A673 (cell line): ENCODE data around the gene FILIP1. TPM values are rescaled to one million over a fixed set of nuclear protein-coding genes. Genes with fewer than 3 reads are reported as not detected.

Experiments
- BruUV-seq: library from RNA; stranded (reverse); fragments of 400-500 nt; replicated peaks from 2 replicates; lab custom pipeline; 2021; lab: Mats Ljungman, UMichigan
- CTCF ChIA-PET: fragments of 300-600 bp; sonication (Branson Sonifier 250); formaldehyde crosslinking; loops from one replicate; lab custom pipeline; 2022; ENCODE audit warnings: antibody characterized with exemption; lab: Charles Lee
- POLR2A ChIA-PET: fragments of 300-600 bp; sonication (Branson Sonifier 250); formaldehyde crosslinking; loops from one replicate; lab custom pipeline; 2022; ENCODE audit warnings: antibody characterized with exemption; ENCODE audit not compliant: low non-redundant PET; lab: Charles Lee
- DNase-seq: peaks from one replicate; pipeline ENCODE4 v3.0.0-alpha.2; 2015; ENCODE audit warnings: low spot score
- H3K27ac ChIP-seq: fragments of 200-600 bp; sonication (generic); 2 replicates; pipeline ENCODE4 v1.5.1; 2016; ENCODE audit warnings: mixed run types, low read depth, mild to moderate bottlenecking, mixed read lengths, antibody characterized with exemption, low read length; ENCODE audit not compliant: poor library complexity, severe bottlenecking
- H3K27me3 ChIP-seq: fragments of 200-600 bp; sonication (generic); replicated peaks from 2 replicates; pipeline ENCODE4 v1.6.1; 2017; ENCODE audit warnings: mixed run types, low read depth, mild to moderate bottlenecking, mixed read lengths, antibody characterized with exemption, low read length; ENCODE audit not compliant: insufficient read depth, poor library complexity
- H3K36me3 ChIP-seq: fragments of 200-600 bp; sonication (generic); 2 replicates; pipeline ENCODE4 v1.6.1; 2016; ENCODE audit warnings: mixed run types, mild to moderate bottlenecking, mixed read lengths, antibody characterized with exemption, low read length; ENCODE audit not compliant: insufficient read depth, poor library complexity, severe bottlenecking
- H3K4me1 ChIP-seq: fragments of 200-600 bp; sonication (generic); 2 replicates; pipeline ENCODE4 v1.6.1; 2017; ENCODE audit warnings: mixed run types, mild to moderate bottlenecking, mixed read lengths, antibody characterized with exemption, low read length; ENCODE audit not compliant: insufficient read depth, poor library complexity, severe bottlenecking
- H3K4me3 ChIP-seq: fragments of 200-600 bp; sonication (generic); 2 replicates; pipeline ENCODE4 v1.5.1; 2016; ENCODE audit warnings: low read depth, mixed run types, mild to moderate bottlenecking, mixed read lengths, low read length; ENCODE audit not compliant: poor library complexity, severe bottlenecking
- H3K9me3 ChIP-seq: fragments of 200-600 bp; sonication (generic); 2 replicates; pipeline ENCODE4 v1.6.1; 2016; ENCODE audit warnings: mixed run types, low read depth, mild to moderate bottlenecking, mixed read lengths, antibody characterized with exemption, low read length; ENCODE audit not compliant: poor library complexity, severe bottlenecking
- EZH2 ChIP-seq: fragments of 200-600 bp; sonication (generic); IDR thresholded peaks from 2 replicates; pipeline ENCODE4 v1.6.1; 2017; ENCODE audit warnings: borderline replicate concordance, low read depth, mild to moderate bottlenecking, mixed read lengths, antibody characterized with exemption, low read length; ENCODE audit not compliant: poor library complexity, severe bottlenecking
- intact Hi-C: fragments of 100-400 bp; cut with micrococcal nuclease; formaldehyde crosslinking; loops from one replicate; pipeline ENCODE4 v1.10.0; 2022; ENCODE audit not compliant: unreplicated experiment
- total RNA-seq: library from RNA; stranded (reverse); gene quantifications from 2 replicates; pipeline ENCODE4 v1.2.3, GENCODE V29; 2021
- TF ChIP-seq, protein P1 (sequence below): fragments of 300-800, 200-600 bp; sonication (generic); conservative IDR thresholded peaks from 2 replicates; pipeline ENCODE4 v1.5.1; 2017; ENCODE audit warnings: low read depth, mild to moderate bottlenecking, antibody characterized with exemption, low read length, moderate library complexity, mixed read lengths

The FILIP1 gene
- total RNA-seq, 1 experiment from 2014 or later: 0.32 TPM

DNA sequence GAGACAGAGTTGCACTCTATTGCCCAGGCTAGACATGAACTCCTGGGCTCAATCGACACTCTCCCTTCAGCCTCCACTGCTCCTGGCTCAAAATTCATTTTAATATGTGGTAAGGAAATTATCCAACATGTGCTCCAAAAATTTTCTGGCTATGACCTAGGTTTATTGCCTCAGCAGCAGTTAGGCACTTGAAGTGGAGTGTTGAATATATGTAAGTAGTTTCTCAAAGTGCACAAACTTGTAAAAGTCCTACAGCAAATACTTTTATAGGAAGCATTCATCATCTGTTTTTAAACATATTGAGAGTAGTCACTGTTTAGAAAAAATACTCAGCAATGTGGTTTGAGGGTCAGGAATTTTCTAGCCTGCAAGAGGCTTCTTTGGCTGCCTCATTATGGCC lies 13.2 kb downstream of the FILIP1 start:
- TF ChIP-seq EZH2: no peak
- TF ChIP-seq, protein P1, sequence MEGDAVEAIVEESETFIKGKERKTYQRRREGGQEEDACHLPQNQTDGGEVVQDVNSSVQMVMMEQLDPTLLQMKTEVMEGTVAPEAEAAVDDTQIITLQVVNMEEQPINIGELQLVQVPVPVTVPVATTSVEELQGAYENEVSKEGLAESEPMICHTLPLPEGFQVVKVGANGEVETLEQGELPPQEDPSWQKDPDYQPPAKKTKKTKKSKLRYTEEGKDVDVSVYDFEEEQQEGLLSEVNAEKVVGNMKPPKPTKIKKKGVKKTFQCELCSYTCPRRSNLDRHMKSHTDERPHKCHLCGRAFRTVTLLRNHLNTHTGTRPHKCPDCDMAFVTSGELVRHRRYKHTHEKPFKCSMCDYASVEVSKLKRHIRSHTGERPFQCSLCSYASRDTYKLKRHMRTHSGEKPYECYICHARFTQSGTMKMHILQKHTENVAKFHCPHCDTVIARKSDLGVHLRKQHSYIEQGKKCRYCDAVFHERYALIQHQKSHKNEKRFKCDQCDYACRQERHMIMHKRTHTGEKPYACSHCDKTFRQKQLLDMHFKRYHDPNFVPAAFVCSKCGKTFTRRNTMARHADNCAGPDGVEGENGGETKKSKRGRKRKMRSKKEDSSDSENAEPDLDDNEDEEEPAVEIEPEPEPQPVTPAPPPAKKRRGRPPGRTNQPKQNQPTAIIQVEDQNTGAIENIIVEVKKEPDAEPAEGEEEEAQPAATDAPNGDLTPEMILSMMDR: no peak
- H3K27ac ChIP-seq: no peak overlapping the region
- CTCF ChIA-PET: no interaction called here
- BruUV-seq: no TSS peak
- no peaks in the 10 kb centered on the region for H3K36me3 ChIP-seq
- no peak overlapping the region for H3K4me3 ChIP-seq
- no peak for DNase-seq
- H3K9me3 ChIP-seq: no peaks in the 10 kb centered on the region
- no peaks in the 10 kb centered on the region for H3K27me3 ChIP-seq
- POLR2A ChIA-PET: no interaction called here
- no peaks in the 10 kb centered on the region for H3K4me1 ChIP-seq
- intact Hi-C loops: no loop called here

DNA sequence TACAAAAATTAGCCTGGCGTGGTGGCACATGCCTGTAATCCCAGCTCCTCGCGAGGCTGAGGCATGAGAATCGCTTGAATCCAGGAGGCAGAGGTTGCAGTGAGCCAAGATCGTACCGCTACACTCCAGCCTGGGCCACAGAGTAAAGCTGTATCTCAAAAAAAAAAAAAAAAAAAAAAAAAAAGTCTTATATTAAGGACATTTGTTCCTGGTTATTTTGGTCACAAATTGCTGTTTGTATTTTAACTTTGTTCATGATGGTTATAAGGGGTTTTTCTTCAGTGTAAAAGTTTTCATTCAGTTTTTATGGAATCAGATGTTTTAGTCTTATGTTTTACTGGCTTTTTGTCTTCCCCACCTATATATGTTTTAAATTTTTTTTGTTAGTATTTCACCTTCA lies 13.9 kb downstream of the FILIP1 start:
- CTCF ChIA-PET: no interaction called here

DNA sequence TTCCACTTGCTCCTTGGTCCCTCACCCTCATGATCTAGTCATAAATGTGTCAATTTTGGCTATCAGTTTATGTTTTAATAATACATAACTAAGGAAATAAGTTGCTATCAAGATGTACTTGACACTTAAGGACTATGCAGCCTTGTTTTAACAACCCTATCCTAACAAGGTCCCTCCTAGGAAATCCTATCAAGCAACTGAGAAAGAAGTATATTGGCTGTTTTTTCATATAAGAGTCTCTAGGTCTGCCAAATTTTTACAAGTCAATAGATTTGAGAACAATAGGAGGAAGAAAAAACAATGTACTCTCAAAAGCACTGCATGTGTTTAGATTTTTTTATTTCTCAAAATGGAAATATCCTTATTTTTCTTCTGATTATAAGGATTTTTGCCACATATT lies 14.7 kb downstream of the FILIP1 start:
- no peaks in the 10 kb centered on the region for H3K36me3 ChIP-seq
- no TSS peak for BruUV-seq
- no peak for DNase-seq
- POLR2A ChIA-PET: no interaction called here
- CTCF ChIA-PET: no interaction called here
- no peaks in the 10 kb centered on the region for H3K4me1 ChIP-seq
- H3K4me3 ChIP-seq: no peak overlapping the region
- no peaks in the 10 kb centered on the region for H3K27me3 ChIP-seq
- TF ChIP-seq, protein P1: no peak
- TF ChIP-seq EZH2: no peak
- intact Hi-C loops: no loop called here
- H3K27ac ChIP-seq: no peak overlapping the region
- no peaks in the 10 kb centered on the region for H3K9me3 ChIP-seq

More for the DNA sequence above, 13.9 kb downstream of the FILIP1 start:
- no TSS peak for BruUV-seq
- Histone ChIP-seq H3K9me3 (no peaks in the 10 kb centered on the region), H3K4me3 (no peak overlapping the region), H3K36me3 (no peaks in the 10 kb centered on the region), H3K4me1 (no peaks in the 10 kb centered on the region), H3K27me3 (no peaks in the 10 kb centered on the region), H3K27ac (no peak overlapping the region)
- POLR2A ChIA-PET: no interaction called here
- DNase-seq: no peak
- intact Hi-C loops: no loop called here
- TF ChIP-seq, protein P1: no peak
- TF ChIP-seq EZH2: no peak
